Thoracic aorta (tissue), 2 donors: ENCODE data around the gene IGFBP2. TPM values are rescaled to one million over a fixed set of nuclear protein-coding genes. Genes with fewer than 3 reads are reported as not detected.

ENCODE experiments used
- ATAC-seq: fragments of 150-250 bp; one replicate; pipeline ENCODE4 v1.8.0; 2017; ENCODE audit warnings: low read depth; ENCODE audit not compliant: insufficient number of reproducible peaks, low FRiP score
- DNase-seq: peaks from one replicate; pipeline ENCODE4 v3.0.0-alpha.2; 2020; ENCODE audit warnings: low spot score
- H3K27ac ChIP-seq, 2 donors: fragments of 200-600 bp; sonication (generic); 1 replicate in 1 of 2; 2 replicates in 1 of 2; pipeline ENCODE4 v1.5.1; 2016; ENCODE audit warnings: mild to moderate bottlenecking in 2 of 2, moderate library complexity in 2 of 2
- H3K27me3 ChIP-seq: fragments of 200-600 bp; sonication (generic); replicated peaks from 2 replicates; pipeline ENCODE4 v1.6.0; 2016; ENCODE audit warnings: mild to moderate bottlenecking; ENCODE audit not compliant: insufficient read depth
- H3K36me3 ChIP-seq: fragments of 200-600 bp; sonication (generic); one replicate; pipeline ENCODE4 v1.5.1; 2016
- H3K4me1 ChIP-seq, 2 donors: fragments of 200-600 bp; sonication (generic); 1 replicate in 1 of 2; 2 replicates in 1 of 2; pipeline versions ENCODE4 v1.5.1 to v1.6.0; 2016; ENCODE audit warnings: low read depth in 2 of 2, mild to moderate bottlenecking in 1 of 2; ENCODE audit not compliant: control insufficient read depth in 1 of 2
- H3K4me3 ChIP-seq: fragments of 200-600 bp; sonication (generic); 2 replicates; pipeline ENCODE4 v1.5.1; 2016; ENCODE audit warnings: mild to moderate bottlenecking
- H3K9me3 ChIP-seq: fragments of 200-600 bp; sonication (generic); 2 replicates; pipeline ENCODE4 v1.5.1; 2016
- total RNA-seq, 2 donors: library from RNA; depleted of rRNA; stranded (reverse); fragments of >200 nt; gene quantifications; one replicate each; pipeline versions ENCODE4 v1.1.0 to v1.2.3, GENCODE V29; 2016
- TF ChIP-seq, protein P1 (sequence below): fragments of 200-600 bp; sonication (generic); IDR thresholded peaks from one replicate; pipeline ENCODE4 v1.5.1; 2019; ENCODE audit warnings: antibody characterized with exemption

IGFBP2 gene
- total RNA-seq, 2 donors from 2014 or later: 608 to 2,156 TPM

DNA sequence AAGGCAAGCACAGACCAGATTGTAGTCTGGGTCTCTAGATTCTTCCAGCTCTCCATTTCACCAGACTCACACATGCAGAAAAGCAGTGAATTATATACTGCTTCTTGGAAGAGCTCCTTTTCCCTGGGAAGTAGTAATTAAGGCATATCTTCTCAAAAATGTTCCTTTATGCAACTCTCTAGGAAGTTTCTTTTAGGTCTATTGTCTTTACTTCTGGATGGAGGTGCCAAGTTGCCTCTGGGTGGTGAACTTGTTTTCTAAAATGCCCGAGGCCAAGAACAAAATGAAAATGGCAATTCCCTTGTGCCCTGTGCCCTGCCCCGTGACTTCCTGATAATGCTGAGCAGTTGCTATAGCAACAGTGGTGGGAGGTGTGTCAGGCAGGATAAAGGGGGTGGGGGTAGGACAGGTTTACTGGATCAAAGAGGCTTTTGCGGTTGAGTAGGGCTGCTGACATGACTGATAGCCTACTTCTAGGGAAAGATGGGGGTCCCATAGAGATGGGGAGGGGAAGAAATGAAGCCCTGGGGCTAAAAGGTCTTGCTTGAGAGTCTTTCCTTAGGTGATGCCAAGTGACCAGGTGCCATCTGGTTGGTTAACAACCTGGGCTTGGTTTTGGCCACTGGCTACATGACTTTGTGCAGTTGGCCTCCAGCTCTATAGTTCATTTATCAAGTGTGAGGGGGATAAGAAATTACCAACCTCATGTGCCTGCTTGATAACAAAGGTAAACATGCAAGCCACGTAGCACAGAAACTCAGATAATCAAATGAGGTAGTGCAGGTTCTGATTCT, 11.8 kb downstream of the IGFBP2 start:
- no peak for DNase-seq
- Histone ChIP-seq H3K27me3 (no peaks in the 10 kb centered on the region), H3K27ac (peak overlapping the region; percentile 61 to 83), H3K9me3 (no peaks in the 10 kb centered on the region), H3K4me3 (no peak overlapping the region), H3K4me1 (peaks cover 31 to 84% of the 10 kb centered on the region in 2 donors), H3K36me3 (peaks cover 11% of the 10 kb centered on the region)
- no peak for ATAC-seq
- TF ChIP-seq, protein P1, sequence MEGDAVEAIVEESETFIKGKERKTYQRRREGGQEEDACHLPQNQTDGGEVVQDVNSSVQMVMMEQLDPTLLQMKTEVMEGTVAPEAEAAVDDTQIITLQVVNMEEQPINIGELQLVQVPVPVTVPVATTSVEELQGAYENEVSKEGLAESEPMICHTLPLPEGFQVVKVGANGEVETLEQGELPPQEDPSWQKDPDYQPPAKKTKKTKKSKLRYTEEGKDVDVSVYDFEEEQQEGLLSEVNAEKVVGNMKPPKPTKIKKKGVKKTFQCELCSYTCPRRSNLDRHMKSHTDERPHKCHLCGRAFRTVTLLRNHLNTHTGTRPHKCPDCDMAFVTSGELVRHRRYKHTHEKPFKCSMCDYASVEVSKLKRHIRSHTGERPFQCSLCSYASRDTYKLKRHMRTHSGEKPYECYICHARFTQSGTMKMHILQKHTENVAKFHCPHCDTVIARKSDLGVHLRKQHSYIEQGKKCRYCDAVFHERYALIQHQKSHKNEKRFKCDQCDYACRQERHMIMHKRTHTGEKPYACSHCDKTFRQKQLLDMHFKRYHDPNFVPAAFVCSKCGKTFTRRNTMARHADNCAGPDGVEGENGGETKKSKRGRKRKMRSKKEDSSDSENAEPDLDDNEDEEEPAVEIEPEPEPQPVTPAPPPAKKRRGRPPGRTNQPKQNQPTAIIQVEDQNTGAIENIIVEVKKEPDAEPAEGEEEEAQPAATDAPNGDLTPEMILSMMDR: no peak

DNA sequence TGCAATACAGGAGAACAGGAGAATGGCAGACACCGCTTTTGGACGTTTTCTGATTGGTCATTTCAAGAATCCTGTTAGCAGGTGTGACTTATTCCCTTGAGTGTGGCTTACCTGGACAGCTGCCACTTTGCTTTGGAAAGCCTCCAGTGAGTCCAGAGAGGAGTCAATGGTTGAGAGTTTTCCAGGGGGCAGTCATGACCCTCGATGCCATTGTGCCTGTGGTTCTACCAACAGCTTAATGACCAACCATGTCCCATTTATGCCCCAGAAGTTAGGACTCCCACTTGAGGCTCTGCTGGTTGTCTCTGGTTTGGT, 12.4 kb downstream of the IGFBP2 start:
- DNase-seq (no peak), ATAC-seq (no peak)
- no peak overlapping the region for H3K4me3 ChIP-seq
- peaks cover 31 to 84% of the 10 kb centered on the region in 2 donors for H3K4me1 ChIP-seq
- H3K27me3 ChIP-seq: no peaks in the 10 kb centered on the region
- peak overlapping the region; percentile 61 to 83 for H3K27ac ChIP-seq
- H3K36me3 ChIP-seq: peaks cover 8% of the 10 kb centered on the region
- no peaks in the 10 kb centered on the region for H3K9me3 ChIP-seq
- TF ChIP-seq, protein P1: no peak

- Histone ChIP-seq H3K9me3 (no peaks in the 10 kb centered on the region), H3K4me1 (peaks cover 36 to 84% of the 10 kb centered on the region in 2 donors), H3K27me3 (no peaks in the 10 kb centered on the region), H3K27ac (peak overlapping the region; percentile 42 to 83), H3K36me3 (peaks cover 3% of the 10 kb centered on the region), H3K4me3 (no peak overlapping the region)
- no peak for DNase-seq
- TF ChIP-seq, protein P1: no peak
- ATAC-seq: no peak
Observed at GRCh38 chr2:216646116-216646515, 12.9 kb downstream of the IGFBP2 start.

GRCh38 chr2:216648105-216648504, 14.9 kb downstream of the IGFBP2 start:
- Histone ChIP-seq H3K27me3 (no peaks in the 10 kb centered on the region), H3K36me3 (no peaks in the 10 kb centered on the region), H3K4me3 (no peak overlapping the region), H3K4me1 (peaks cover 47 to 91% of the 10 kb centered on the region in 2 donors), H3K9me3 (no peaks in the 10 kb centered on the region), H3K27ac (peak overlapping the region; percentile 55 to 57)
- DNase-seq (no peak), ATAC-seq (peak; percentile 19)
- TF ChIP-seq, protein P1: no peak

DNA sequence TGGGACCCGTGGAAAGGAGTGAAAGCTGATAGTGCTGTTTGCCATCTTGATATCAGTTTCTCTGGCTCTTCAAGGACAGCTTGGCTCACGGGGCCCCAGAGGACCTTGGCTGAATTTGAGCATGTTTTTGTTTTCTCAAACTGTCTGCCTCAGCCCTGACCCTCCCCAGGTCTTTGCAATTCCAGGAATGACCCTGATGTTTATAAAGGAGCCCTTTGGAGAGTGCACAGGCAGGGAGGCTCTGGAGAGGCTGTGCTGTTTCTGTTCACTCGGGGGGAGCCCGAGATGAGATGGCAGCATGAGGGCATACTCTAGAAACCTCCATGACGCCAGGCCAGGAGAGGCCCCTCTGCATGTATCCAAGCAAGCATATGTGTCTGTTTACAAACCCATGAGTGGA, 16.4 kb downstream of the IGFBP2 start:
- Histone ChIP-seq H3K27ac (peak overlapping the region; percentile 66 to 71), H3K4me1 (peaks cover 45 to 91% of the 10 kb centered on the region in 2 donors), H3K36me3 (no peaks in the 10 kb centered on the region), H3K9me3 (no peaks in the 10 kb centered on the region), H3K27me3 (no peaks in the 10 kb centered on the region), H3K4me3 (no peak overlapping the region)
- no peak for DNase-seq
- TF ChIP-seq, protein P1: no peak
- no peak for ATAC-seq
